GM12878 (cell line): Measurements from ENCODE around the gene AKR1C1.
"Not testable (repeated sequence)": the region's sequence is repeated elsewhere in the genome, so short reads cannot be mapped to it uniquely, and the experiment has no call there.

Source experiments
- CHD1 ChIP-seq: IDR thresholded peaks from 2 replicates; pipeline ENCODE4 v1.6.1; 2012; ENCODE audit warnings: low read depth, low read length, improper control_type of control experiment
- EP300 ChIP-seq, 2 experiments: fragments of 150-350 bp in 1 of 2; IDR thresholded peaks; 2 replicates each; pipeline ENCODE4 v1.6.1; 2011 to 2012; ENCODE audit warnings: low read depth in 2 of 2, low read length in 2 of 2, borderline replicate concordance in 1 of 2, improper control_type of control experiment in 1 of 2, inconsistent platforms in 1 of 2; ENCODE audit not compliant: control insufficient read depth in 1 of 2
- GABPA ChIP-seq: IDR thresholded peaks from 2 replicates; pipeline ENCODE4 v1.6.1; 2014; ENCODE audit warnings: antibody characterized with exemption, low read depth, mild to moderate bottlenecking, inconsistent platforms
- JUND ChIP-seq: IDR thresholded peaks from 2 replicates; pipeline ENCODE4 v1.6.1; 2012; ENCODE audit warnings: low read depth, mild to moderate bottlenecking, low read length, improper control_type of control experiment, moderate library complexity
- MAX ChIP-seq: IDR thresholded peaks from 2 replicates; pipeline ENCODE4 v1.6.1; 2012; ENCODE audit warnings: low read depth, low read length, improper control_type of control experiment
- NFIC ChIP-seq: IDR thresholded peaks from 2 replicates; pipeline ENCODE4 v1.6.1; 2012; ENCODE audit warnings: low read depth, mild to moderate bottlenecking, inconsistent platforms, low read length, moderate library complexity
- PKNOX1 ChIP-seq: fragments of 450-650 bp; IDR thresholded peaks from 2 replicates; pipeline ENCODE4 v1.6.1; 2016; ENCODE audit warnings: mild to moderate bottlenecking
- POLR2A ChIP-seq: IDR thresholded peaks from 2 replicates; pipeline ENCODE4 v1.6.1; 2011; ENCODE audit warnings: low read depth, mild to moderate bottlenecking, low read length
- SIN3A ChIP-seq: IDR thresholded peaks from 2 replicates; pipeline ENCODE4 v1.6.1; 2012; ENCODE audit warnings: low read depth, low read length, improper control_type of control experiment
- TAF1 ChIP-seq: IDR thresholded peaks from 2 replicates; pipeline ENCODE4 v1.6.1; 2011; ENCODE audit warnings: mild to moderate bottlenecking, low read depth, low read length, borderline replicate concordance
- TF ChIP-seq, protein P1 (sequence below), 3 experiments: IDR thresholded peaks in 2 of 3; conservative IDR thresholded peaks in 1 of 3; 2 replicates each; pipeline ENCODE4 v1.5.1; 2011; ENCODE audit warnings: low read depth in 3 of 3, low read length in 3 of 3, mild to moderate bottlenecking in 3 of 3, control low read depth in 2 of 3, moderate library complexity in 2 of 3, inconsistent platforms in 1 of 3, mixed read lengths in 1 of 3; ENCODE audit not compliant: control insufficient read depth in 2 of 3, insufficient read depth in 1 of 3; ENCODE audit errors: extremely low read depth in 1 of 3

DNA sequence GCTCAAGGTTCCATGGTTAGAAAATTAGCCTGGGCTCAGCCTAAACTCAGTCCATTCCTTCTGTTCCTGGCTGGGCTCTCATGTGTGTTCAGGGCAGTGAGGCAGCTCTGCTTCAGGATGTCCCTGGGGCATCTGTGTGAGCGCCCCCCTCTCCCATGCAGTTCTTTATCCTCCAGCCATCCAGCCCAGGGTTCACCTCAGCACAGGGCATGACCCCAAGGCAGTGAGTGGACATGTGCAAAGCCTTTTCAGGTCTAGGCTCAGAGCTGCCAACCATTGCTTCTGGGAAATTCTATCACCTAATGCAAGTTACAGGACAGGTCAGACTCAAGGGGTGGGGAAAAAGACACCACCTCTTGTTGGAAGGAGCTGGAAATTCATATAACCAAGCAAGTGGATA lies 10.1 kb downstream of the AKR1C1 start:
- TF ChIP-seq MAX; EP300 (IDR thresholded peaks at IDR 0.05; ENCODE audit: borderline replicate concordance in 1 of 2, control insufficient read depth in 1 of 2, low read depth in 2 of 2, low read length in 2 of 2); JUND; PKNOX1; GABPA; POLR2A; NFIC; SIN3A; CHD1; TAF1: not testable (repeated sequence)
- TF ChIP-seq, protein P1, sequence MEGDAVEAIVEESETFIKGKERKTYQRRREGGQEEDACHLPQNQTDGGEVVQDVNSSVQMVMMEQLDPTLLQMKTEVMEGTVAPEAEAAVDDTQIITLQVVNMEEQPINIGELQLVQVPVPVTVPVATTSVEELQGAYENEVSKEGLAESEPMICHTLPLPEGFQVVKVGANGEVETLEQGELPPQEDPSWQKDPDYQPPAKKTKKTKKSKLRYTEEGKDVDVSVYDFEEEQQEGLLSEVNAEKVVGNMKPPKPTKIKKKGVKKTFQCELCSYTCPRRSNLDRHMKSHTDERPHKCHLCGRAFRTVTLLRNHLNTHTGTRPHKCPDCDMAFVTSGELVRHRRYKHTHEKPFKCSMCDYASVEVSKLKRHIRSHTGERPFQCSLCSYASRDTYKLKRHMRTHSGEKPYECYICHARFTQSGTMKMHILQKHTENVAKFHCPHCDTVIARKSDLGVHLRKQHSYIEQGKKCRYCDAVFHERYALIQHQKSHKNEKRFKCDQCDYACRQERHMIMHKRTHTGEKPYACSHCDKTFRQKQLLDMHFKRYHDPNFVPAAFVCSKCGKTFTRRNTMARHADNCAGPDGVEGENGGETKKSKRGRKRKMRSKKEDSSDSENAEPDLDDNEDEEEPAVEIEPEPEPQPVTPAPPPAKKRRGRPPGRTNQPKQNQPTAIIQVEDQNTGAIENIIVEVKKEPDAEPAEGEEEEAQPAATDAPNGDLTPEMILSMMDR (IDR thresholded peaks at IDR 0.05 in 2 of 3, conservative IDR thresholded peaks at IDR 0.05 in 1 of 3; ENCODE audit: control insufficient read depth in 2 of 3, extremely low read depth in 1 of 3, insufficient read depth in 1 of 3, low read depth in 3 of 3, low read length in 3 of 3): not testable (repeated sequence)
